ENCODE results near the gene POT1.

Gene POT1

DNA sequence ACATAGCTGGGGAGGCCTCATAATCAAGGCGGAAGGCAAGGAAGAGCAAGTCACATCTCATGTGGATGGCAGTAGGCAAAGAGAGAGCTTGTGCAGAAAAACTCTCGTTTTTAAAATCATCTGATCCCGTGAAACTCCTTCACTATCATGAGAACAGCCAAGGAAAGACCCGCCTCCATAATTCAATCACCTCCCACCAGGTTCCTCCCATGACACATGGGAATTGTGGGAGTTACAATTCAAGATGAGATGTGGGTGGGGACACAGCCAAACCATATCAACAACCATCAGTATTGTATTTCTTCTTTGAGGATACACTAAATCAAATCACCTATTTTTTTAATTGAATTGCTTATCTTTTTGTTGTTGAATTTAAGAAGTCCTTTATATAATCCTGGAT lies 16.7 kb downstream of the POT1 start:
- H3K36me3 ChIP-seq (ENCODE audit: insufficient read depth, low read length), result peaks cover 12% of the 10 kb centered on the region
- H3K27ac ChIP-seq (ENCODE audit: low read depth, low read length), result no peak overlapping the region
- H3K4me3 ChIP-seq (ENCODE audit: low read length), result no peak overlapping the region
- no peaks in the 10 kb centered on the region for H3K27me3 ChIP-seq (ENCODE audit: insufficient read depth, low read length)
- no peaks in the 10 kb centered on the region for H3K9me3 ChIP-seq (ENCODE audit: insufficient read depth, low read depth, low read length)
- H3K9ac ChIP-seq (ENCODE audit: low read depth, low read length), result no peak overlapping the region
- no peaks in the 10 kb centered on the region for H3K4me1 ChIP-seq (ENCODE audit: insufficient read depth, low read length)
- 85% methylated on average over 4 of the region's 4 CpGs for WGBS

DNA sequence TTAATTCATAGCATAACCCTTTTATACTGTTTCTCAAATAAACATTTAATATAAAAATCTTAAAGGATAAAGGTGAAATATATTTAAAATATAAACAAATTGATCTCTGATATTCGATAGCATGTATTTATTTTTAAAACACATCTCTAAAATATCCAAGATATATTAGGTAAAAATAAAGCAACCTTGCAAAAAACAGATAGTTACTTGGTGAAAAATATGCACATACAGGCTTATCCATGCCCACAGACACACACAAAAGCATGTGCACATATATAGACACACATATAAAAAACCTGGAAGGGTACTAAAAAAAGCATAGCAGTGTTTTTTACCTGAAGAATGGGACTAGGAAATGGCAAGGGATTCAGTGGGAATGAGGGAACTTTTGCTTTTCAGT lies 19.8 kb downstream of the POT1 start:
- no CpG with 5 or more reads among the region's 1 CpG for WGBS
- Histone ChIP-seq H3K4me1 (ENCODE audit: insufficient read depth, low read length) (no peaks in the 10 kb centered on the region), H3K4me3 (ENCODE audit: low read length) (no peak overlapping the region), H3K36me3 (ENCODE audit: insufficient read depth, low read length) (peaks cover 7% of the 10 kb centered on the region), H3K9ac (ENCODE audit: low read depth, low read length) (no peak overlapping the region), H3K9me3 (ENCODE audit: insufficient read depth, low read depth, low read length) (no peaks in the 10 kb centered on the region), H3K27ac (ENCODE audit: low read depth, low read length) (no peak overlapping the region), H3K27me3 (ENCODE audit: insufficient read depth, low read length) (no peaks in the 10 kb centered on the region)

DNA sequence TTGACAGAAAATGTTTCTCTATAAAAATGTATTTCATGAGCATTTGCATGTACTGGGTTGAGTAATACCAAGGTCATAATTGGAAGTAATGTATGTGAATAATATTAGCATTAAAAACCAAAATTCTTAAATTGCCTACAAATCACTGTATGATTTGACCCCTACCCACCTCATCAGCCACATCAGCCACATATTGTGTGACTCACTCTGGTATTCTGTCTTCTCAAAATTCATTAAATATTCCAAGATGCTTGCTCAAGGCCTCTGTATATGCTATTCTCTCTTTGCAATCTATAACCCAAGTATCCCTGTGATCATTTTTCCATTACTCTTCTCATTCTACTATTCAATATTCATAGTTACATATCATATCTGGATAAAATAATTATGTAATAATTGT lies 21.4 kb downstream of the POT1 start:
- no peaks in the 10 kb centered on the region for H3K9me3 ChIP-seq (ENCODE audit: insufficient read depth, low read depth, low read length)
- no peak overlapping the region for H3K9ac ChIP-seq (ENCODE audit: low read depth, low read length)
- H3K27me3 ChIP-seq (ENCODE audit: insufficient read depth, low read length), result no peaks in the 10 kb centered on the region
- no peak overlapping the region for H3K27ac ChIP-seq (ENCODE audit: low read depth, low read length)
- no peak overlapping the region for H3K4me3 ChIP-seq (ENCODE audit: low read length)
- no peaks in the 10 kb centered on the region for H3K4me1 ChIP-seq (ENCODE audit: insufficient read depth, low read length)
- H3K36me3 ChIP-seq (ENCODE audit: insufficient read depth, low read length), result no peaks in the 10 kb centered on the region

DNA sequence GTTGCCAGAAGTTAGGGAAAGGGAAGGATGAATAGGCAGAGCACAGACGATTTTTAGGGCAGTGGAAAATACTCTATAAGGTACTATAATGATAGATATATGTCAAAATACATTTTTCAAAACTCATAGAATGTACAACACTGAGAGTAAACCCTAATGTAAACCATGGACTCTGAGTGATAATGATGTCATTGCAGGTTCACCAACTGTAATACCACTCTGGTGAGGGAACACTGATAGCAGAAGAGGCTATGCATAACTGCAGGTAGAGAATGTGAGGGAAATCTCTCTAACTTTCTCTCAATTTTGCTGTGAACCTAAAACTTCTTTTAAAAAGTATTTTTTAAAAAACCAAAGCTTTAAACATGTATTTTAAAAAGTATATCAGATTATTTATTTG lies 22.1 kb downstream of the POT1 start:
- no CpG with 5 or more reads among the region's 1 CpG for WGBS
- H3K27me3 ChIP-seq (ENCODE audit: insufficient read depth, low read length), result no peaks in the 10 kb centered on the region
- H3K4me1 ChIP-seq (ENCODE audit: insufficient read depth, low read length), result no peaks in the 10 kb centered on the region
- H3K9me3 ChIP-seq (ENCODE audit: insufficient read depth, low read depth, low read length), result no peaks in the 10 kb centered on the region
- H3K36me3 ChIP-seq (ENCODE audit: insufficient read depth, low read length), result no peaks in the 10 kb centered on the region
- no peak overlapping the region for H3K9ac ChIP-seq (ENCODE audit: low read depth, low read length)
- no peak overlapping the region for H3K4me3 ChIP-seq (ENCODE audit: low read length)
- H3K27ac ChIP-seq (ENCODE audit: low read depth, low read length), result no peak overlapping the region

DNA sequence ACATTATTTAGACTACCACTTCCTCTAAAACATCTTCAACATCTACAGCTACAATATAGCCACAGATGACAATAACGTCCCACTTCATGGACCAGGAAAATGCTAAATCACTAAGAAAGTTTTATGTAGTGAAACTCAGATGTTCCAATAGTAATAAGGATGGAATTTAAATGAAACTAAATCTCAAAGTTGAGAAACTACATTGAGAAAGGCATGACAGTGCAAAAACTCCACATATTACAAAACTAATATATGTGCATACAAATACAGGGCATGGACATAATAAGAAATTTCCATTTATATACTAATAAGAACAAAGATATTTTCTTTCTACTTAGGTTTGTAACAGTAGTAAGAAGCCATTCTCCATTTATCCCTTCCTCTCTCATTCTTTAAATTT lies 31.1 kb downstream of the POT1 start:
- H3K9ac ChIP-seq (ENCODE audit: low read depth, low read length), result no peak overlapping the region
- no peaks in the 10 kb centered on the region for H3K4me1 ChIP-seq (ENCODE audit: insufficient read depth, low read length)
- H3K27me3 ChIP-seq (ENCODE audit: insufficient read depth, low read length), result no peaks in the 10 kb centered on the region
- no peak overlapping the region for H3K27ac ChIP-seq (ENCODE audit: low read depth, low read length)
- peaks cover 16% of the 10 kb centered on the region for H3K36me3 ChIP-seq (ENCODE audit: insufficient read depth, low read length)
- WGBS, result no CpG with 5 or more reads among the region's 1 CpG
- H3K4me3 ChIP-seq (ENCODE audit: low read length), result no peak overlapping the region
- H3K9me3 ChIP-seq (ENCODE audit: insufficient read depth, low read depth, low read length), result peaks cover 10% of the 10 kb centered on the region

DNA sequence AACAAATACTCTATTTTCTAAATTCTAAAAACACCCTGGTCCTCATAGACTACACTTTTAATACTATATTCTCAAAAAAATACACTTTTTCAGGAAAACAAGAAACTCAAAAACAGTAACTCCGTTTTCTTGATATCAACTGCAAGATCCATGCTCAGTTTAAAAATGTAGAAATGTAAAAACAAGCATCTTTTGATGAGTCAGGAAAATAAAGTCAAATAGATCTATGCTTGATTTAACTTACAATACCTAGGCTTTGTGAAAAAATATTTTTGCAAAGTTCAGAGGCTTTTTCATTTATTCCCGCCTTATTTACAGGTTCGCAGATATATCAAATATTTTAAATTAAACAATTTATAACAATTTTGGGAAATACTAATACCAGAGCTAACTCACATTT lies 33.6 kb downstream of the POT1 start:
- Histone ChIP-seq H3K27ac (ENCODE audit: low read depth, low read length) (no peak overlapping the region), H3K9me3 (ENCODE audit: insufficient read depth, low read depth, low read length) (peaks cover 6% of the 10 kb centered on the region), H3K4me1 (ENCODE audit: insufficient read depth, low read length) (no peaks in the 10 kb centered on the region), H3K4me3 (ENCODE audit: low read length) (no peak overlapping the region), H3K27me3 (ENCODE audit: insufficient read depth, low read length) (no peaks in the 10 kb centered on the region), H3K36me3 (ENCODE audit: insufficient read depth, low read length) (peaks cover 31% of the 10 kb centered on the region), H3K9ac (ENCODE audit: low read depth, low read length) (no peak overlapping the region)
- WGBS, result 83% methylated on average over 1 of the region's 3 CpGs

DNA sequence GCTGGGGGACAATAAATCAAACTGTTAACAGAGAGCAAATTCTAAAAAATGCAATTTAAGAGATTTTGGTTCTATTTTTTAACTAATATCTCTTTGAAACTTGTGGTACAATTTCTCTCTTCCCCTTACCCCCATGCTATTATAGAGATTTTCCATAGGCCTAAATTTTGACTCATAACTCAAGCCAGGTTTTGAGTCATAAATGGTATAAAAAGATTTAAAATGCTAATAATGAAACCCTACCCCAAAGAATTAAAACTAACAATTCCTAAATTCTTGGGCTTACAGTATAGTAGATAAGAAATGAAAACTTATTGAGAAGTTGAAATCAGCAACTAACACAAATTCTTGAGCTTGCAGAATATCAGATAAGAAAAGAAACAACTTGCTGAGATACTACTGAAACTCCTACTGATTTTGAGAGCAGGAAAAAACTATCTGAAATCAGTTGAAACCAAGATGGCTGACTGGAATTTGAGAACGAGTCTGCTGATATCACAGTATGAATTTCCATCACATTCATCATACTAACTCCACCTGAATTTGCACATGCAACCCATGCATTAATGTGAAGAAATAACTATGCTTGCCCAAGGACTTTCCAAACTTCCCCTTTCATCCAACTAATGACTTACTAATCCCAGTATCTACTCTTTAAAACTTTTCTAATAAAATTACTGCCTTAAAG lies 36.3 kb downstream of the POT1 start:
- Histone ChIP-seq H3K9ac (ENCODE audit: low read depth, low read length) (no peak overlapping the region), H3K27ac (ENCODE audit: low read depth, low read length) (no peak overlapping the region), H3K36me3 (ENCODE audit: insufficient read depth, low read length) (peaks cover 44% of the 10 kb centered on the region), H3K9me3 (ENCODE audit: insufficient read depth, low read depth, low read length) (no peaks in the 10 kb centered on the region), H3K27me3 (ENCODE audit: insufficient read depth, low read length) (no peaks in the 10 kb centered on the region), H3K4me1 (ENCODE audit: insufficient read depth, low read length) (no peaks in the 10 kb centered on the region), H3K4me3 (ENCODE audit: low read length) (no peak overlapping the region)
- 90% methylated on average over 1 of the region's 1 CpG for WGBS

DNA sequence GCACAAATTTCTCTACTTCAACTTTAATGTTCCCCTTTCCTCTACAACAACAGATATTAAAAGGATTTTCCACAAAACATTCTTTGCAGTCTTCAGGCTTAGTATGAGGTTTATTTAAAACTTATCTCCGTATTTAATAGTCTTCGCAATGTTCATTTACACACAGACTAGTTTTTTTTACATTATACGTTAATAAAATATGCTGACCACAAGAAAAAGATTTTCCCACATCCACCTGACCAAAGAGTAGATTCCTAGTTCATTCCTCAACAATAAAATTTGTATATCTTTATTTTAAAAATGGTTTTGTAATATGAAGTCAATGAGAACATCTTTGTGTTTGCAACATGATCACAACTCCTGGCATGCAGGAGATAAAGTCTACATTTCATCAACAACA lies 42.4 kb downstream of the POT1 start:
- Histone ChIP-seq H3K27me3 (ENCODE audit: insufficient read depth, low read length) (no peaks in the 10 kb centered on the region), H3K9me3 (ENCODE audit: insufficient read depth, low read depth, low read length) (no peaks in the 10 kb centered on the region), H3K4me3 (ENCODE audit: low read length) (no peak overlapping the region), H3K36me3 (ENCODE audit: insufficient read depth, low read length) (peaks cover 31% of the 10 kb centered on the region), H3K4me1 (ENCODE audit: insufficient read depth, low read length) (no peaks in the 10 kb centered on the region), H3K27ac (ENCODE audit: low read depth, low read length) (no peak overlapping the region), H3K9ac (ENCODE audit: low read depth, low read length) (no peak overlapping the region)
- WGBS, result 98% methylated on average over 3 of the region's 3 CpGs

DNA sequence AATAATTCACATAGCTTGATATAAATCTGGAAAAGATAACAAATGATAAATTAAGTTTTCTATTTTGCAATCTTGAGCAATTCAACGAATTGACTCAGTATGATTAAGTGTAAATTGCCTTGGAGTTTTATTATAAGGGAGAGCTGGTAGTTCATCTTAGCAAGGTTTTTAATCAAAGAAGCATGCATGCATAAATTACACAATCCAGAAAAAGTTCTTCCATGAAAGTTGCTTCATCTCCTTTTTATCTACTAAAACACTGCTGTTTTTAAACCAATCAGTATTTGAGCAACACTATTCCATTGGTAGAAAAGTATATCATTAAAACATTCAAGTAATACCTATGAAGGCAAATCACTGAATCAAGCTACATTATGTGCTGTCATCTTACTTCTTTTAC lies 47.6 kb downstream of the POT1 start:
- H3K9ac ChIP-seq (ENCODE audit: low read depth, low read length), result no peak overlapping the region
- H3K9me3 ChIP-seq (ENCODE audit: insufficient read depth, low read depth, low read length), result no peaks in the 10 kb centered on the region
- H3K4me3 ChIP-seq (ENCODE audit: low read length), result no peak overlapping the region
- H3K4me1 ChIP-seq (ENCODE audit: insufficient read depth, low read length), result no peaks in the 10 kb centered on the region
- no peak overlapping the region for H3K27ac ChIP-seq (ENCODE audit: low read depth, low read length)
- H3K27me3 ChIP-seq (ENCODE audit: insufficient read depth, low read length), result no peaks in the 10 kb centered on the region
- 100% methylated on average over 1 of the region's 1 CpG for WGBS
- no peaks in the 10 kb centered on the region for H3K36me3 ChIP-seq (ENCODE audit: insufficient read depth, low read length)

DNA sequence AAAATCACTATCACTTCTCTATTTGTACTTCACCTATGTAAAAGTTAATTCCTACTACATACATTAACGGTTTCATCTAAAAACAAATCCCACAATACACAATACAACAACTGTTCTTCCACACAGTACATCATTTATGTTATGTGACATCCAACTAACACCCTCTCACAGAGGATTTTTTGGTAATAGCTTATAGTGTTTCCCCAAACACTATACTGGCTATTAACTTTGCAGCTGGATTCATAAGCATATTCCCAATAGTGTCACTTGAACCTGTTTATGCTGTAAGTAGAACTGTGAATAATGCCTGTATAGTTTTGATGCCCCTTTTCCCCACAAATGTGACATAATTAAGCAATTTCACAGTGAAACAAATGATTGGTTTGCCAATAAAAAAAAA lies 49.9 kb downstream of the POT1 start:
- Histone ChIP-seq H3K9me3 (ENCODE audit: insufficient read depth, low read depth, low read length) (no peaks in the 10 kb centered on the region), H3K9ac (ENCODE audit: low read depth, low read length) (no peak overlapping the region), H3K27me3 (ENCODE audit: insufficient read depth, low read length) (no peaks in the 10 kb centered on the region), H3K36me3 (ENCODE audit: insufficient read depth, low read length) (no peaks in the 10 kb centered on the region), H3K4me1 (ENCODE audit: insufficient read depth, low read length) (no peaks in the 10 kb centered on the region), H3K4me3 (ENCODE audit: low read length) (no peak overlapping the region), H3K27ac (ENCODE audit: low read depth, low read length) (no peak overlapping the region)
- 92% methylated on average over 1 of the region's 1 CpG for WGBS

DNA sequence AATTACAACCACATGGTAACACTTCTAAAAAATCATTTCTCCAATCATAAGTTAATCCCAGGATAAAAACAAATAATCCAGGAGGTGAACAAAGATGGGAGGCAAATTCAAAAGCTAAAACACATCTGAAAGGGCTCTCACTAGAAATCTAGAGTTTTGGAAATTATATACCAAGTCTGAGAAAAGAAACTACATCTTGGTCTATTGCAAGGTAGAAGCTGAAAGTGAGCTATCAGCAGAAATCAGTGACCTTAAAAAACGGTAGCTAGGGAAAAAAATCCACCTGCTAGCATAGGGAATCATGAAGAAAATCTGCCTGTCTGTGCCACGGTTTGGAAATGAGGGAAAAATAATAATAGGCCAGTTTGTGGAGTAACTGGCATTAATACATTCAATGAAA lies 50.5 kb downstream of the POT1 start:
- Histone ChIP-seq H3K27me3 (ENCODE audit: insufficient read depth, low read length) (no peaks in the 10 kb centered on the region), H3K9me3 (ENCODE audit: insufficient read depth, low read depth, low read length) (no peaks in the 10 kb centered on the region), H3K9ac (ENCODE audit: low read depth, low read length) (no peak overlapping the region), H3K4me1 (ENCODE audit: insufficient read depth, low read length) (no peaks in the 10 kb centered on the region), H3K27ac (ENCODE audit: low read depth, low read length) (no peak overlapping the region), H3K4me3 (ENCODE audit: low read length) (no peak overlapping the region), H3K36me3 (ENCODE audit: insufficient read depth, low read length) (no peaks in the 10 kb centered on the region)
- WGBS, result 86% methylated on average over 2 of the region's 2 CpGs

DNA sequence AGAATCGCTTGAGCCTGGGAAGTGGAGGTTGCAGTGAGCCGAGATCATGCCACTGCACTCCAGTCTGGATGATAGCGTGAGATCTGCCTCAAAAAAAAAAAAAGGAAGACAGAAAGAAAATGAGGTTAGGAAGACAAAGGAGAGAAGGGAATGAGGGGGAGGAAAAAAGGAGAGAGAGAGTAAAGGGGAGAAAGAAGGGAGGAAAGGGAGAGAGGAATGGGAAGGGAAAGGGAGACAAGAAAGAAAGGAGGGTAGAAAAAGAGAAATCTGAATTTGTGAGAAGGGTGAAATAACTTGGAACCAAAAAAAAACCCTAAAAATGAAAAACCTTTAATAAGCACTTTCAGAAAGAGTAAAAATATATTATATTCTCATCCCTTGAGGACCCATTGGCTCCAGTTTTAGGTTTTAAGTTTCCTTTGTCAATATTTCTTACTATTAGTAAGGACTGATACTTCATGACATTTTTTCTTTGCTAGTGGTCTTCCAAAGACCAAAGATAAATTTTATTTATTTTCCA lies 54.9 kb downstream of the POT1 start:
- H3K27me3 ChIP-seq (ENCODE audit: insufficient read depth, low read length), result no peaks in the 10 kb centered on the region
- no peaks in the 10 kb centered on the region for H3K36me3 ChIP-seq (ENCODE audit: insufficient read depth, low read length)
- no peaks in the 10 kb centered on the region for H3K4me1 ChIP-seq (ENCODE audit: insufficient read depth, low read length)
- no peak overlapping the region for H3K27ac ChIP-seq (ENCODE audit: low read depth, low read length)
- H3K9me3 ChIP-seq (ENCODE audit: insufficient read depth, low read depth, low read length), result no peaks in the 10 kb centered on the region
- 96% methylated on average over 3 of the region's 3 CpGs for WGBS
- H3K4me3 ChIP-seq (ENCODE audit: low read length), result no peak overlapping the region
- no peak overlapping the region for H3K9ac ChIP-seq (ENCODE audit: low read depth, low read length)

All from HUES64 (cell line).